Transverse colon (tissue), 4 donors: ENCODE results near the gene DMD.

ENCODE experiments used
- POLR2A ChIP-seq: fragments of 450-650 bp; IDR thresholded peaks from one replicate; pipeline ENCODE4 v1.6.1; 2016; ENCODE audit warnings: antibody characterized with exemption, mild to moderate bottlenecking, moderate library complexity
- POLR2AphosphoS5 ChIP-seq, 3 donors: sonication (generic); formaldehyde crosslinking; IDR thresholded peaks; one replicate each; pipeline ENCODE4 v1.6.1; 2016; ENCODE audit warnings: antibody characterized with exemption in 3 of 3
- TF ChIP-seq, protein P1 (sequence below), 5 experiments: fragments of 200-600 bp in 3 of 5; fragments of 450-650 bp in 2 of 5; sonication (generic) in 3 of 5; IDR thresholded peaks; 1 replicate in 2 of 5; 2 replicates in 3 of 5; pipeline ENCODE4 v1.5.1; 2016 to 2017; ENCODE audit warnings: antibody characterized with exemption in 5 of 5, inconsistent platforms in 3 of 5, mild to moderate bottlenecking in 2 of 5, moderate library complexity in 1 of 5

DNA sequence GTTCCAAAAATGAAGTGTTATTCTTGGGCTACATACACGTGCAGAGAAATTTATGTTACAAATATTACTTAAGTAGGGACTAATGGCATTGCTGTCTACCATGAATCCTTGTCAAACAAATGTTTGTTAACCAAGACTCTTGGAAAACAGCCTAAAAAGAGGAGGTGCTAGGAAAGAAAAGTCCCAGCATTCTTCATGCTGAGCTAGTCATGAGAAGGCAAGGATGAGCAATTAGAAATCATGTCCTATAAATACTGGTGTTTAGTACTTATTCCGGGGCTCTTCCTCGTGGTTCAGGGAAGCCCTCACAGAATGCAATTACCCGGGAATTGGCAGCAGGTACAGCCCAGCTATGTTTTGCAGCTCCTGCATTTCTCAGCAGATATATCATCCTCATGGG is 1761.4 kb downstream of the DMD start:
- TF ChIP-seq, protein P1, sequence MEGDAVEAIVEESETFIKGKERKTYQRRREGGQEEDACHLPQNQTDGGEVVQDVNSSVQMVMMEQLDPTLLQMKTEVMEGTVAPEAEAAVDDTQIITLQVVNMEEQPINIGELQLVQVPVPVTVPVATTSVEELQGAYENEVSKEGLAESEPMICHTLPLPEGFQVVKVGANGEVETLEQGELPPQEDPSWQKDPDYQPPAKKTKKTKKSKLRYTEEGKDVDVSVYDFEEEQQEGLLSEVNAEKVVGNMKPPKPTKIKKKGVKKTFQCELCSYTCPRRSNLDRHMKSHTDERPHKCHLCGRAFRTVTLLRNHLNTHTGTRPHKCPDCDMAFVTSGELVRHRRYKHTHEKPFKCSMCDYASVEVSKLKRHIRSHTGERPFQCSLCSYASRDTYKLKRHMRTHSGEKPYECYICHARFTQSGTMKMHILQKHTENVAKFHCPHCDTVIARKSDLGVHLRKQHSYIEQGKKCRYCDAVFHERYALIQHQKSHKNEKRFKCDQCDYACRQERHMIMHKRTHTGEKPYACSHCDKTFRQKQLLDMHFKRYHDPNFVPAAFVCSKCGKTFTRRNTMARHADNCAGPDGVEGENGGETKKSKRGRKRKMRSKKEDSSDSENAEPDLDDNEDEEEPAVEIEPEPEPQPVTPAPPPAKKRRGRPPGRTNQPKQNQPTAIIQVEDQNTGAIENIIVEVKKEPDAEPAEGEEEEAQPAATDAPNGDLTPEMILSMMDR (IDR thresholded peaks at IDR 0.05) = no peak
- TF ChIP-seq POLR2AphosphoS5 (IDR thresholded peaks at IDR 0.05) (no peak), POLR2A (no peak)
